Heart left ventricle (tissue), 13 donors: Measurements from ENCODE around the gene QRICH1.

Source experiments
- CTCF ChIP-seq, 12 donors: fragments of 200-600 bp; sonication (generic) in 4 of 12; IDR thresholded peaks; one replicate each; pipeline versions ENCODE4 v1.5.0 to v1.8.0; 2018 to 2022; ENCODE audit warnings: antibody characterized with exemption in 12 of 12, mild to moderate bottlenecking in 5 of 12
- POLR2A ChIP-seq, 2 donors: fragments of 450-650 bp; IDR thresholded peaks; one replicate each; pipeline ENCODE4 v1.6.1; 2017; ENCODE audit warnings: antibody characterized with exemption in 2 of 2, mild to moderate bottlenecking in 2 of 2, moderate library complexity in 2 of 2
- donor health status: ischemic (EF 13 %, LVEDD 7.1; RV severe dilation, severe dysfunction).
- donor health status: DM: no; HTN: yes; CAD: no.
- donor health status: DM: no; HTN: no; CAD: no.
- donor health status: ischemic (EF 25% LVEDD 6.9; RV normal size, moderate dysfunction).
- donor health status: ischemic (EF 25% LVEDD 5.7; RV mildly dilated, moderate dysfunction).
- donor health status: ischemic (EF 35%, LVEDD 5.7; RV mildly dilated, moderate dysfunction).
- donor health status: nonischemic (EF 11% LVEDD 7.7; RV severe dilation, severe dysfunction).
- donor health status: DM: yes; HTN: yes; CAD: no.
- donor health status: PGD.
- donor health status: ischemic (EF 29% LVEDD 5.4; RV normal size, mild dysfunction).
- donor health status: nonischemic (EF 23%, LVEDD 6.1; RV moderate dilation, normal function).

- TF ChIP-seq POLR2A (IDR thresholded peaks at IDR 0.05) (peak; percentile 20 to 35), CTCF (IDR thresholded peaks at IDR 0.05) (peak; percentile 89 to 100 (median 98))
Observed at GRCh38 chr3:49021813-49022687, 71.8 kb downstream of the QRICH1 start, which contains the start of gene NDUFAF3.
